GM23338 (cell line): ENCODE results near the gene FAF2. TPM values are rescaled to one million over a fixed set of nuclear protein-coding genes. Genes with fewer than 3 reads are reported as not detected.

ENCODE experiments used
- EZH2 ChIP-seq: fragments of 200-600 bp; sonication (generic); IDR thresholded peaks from one replicate; pipeline ENCODE4 v1.8.0; 2017; ENCODE audit warnings: antibody characterized with exemption, mild to moderate bottlenecking, low read depth; ENCODE audit not compliant: unreplicated experiment
- JUNB ChIP-seq: IDR thresholded peaks from one replicate; pipeline ENCODE4 v1.6.1; 2016; ENCODE audit warnings: antibody characterized with exemption; ENCODE audit not compliant: unreplicated experiment
- NANOG ChIP-seq: IDR thresholded peaks from 2 replicates; pipeline ENCODE4 v1.6.1; 2016; ENCODE audit warnings: antibody characterized with exemption, borderline replicate concordance
- POLR2AphosphoS5 ChIP-seq: IDR thresholded peaks from 2 replicates; pipeline ENCODE4 v1.6.1; 2016; ENCODE audit warnings: antibody characterized with exemption, low read depth
- ZNF114 ChIP-seq: fragments of 250-450 bp; sonication (Bioruptor Pico); IDR thresholded peaks from 2 replicates; pipeline ENCODE4 v1.5.0; 2020; ENCODE audit warnings: mild to moderate bottlenecking, moderate library complexity
- ZNF331 ChIP-seq: fragments of 250-450 bp; sonication (Bioruptor Pico); IDR thresholded peaks from 2 replicates; pipeline ENCODE4 v1.5.0; 2020; ENCODE audit warnings: low read depth, mild to moderate bottlenecking, moderate library complexity
- polyA plus RNA-seq: library from polyadenylated mRNA; unstranded; fragments of >200 nt; fragmentation: Nextera tagmentation; extraction: Ambion mirVana; gene quantifications from 2 replicates; pipeline ENCODE4 v1.2.1, GENCODE V29; 2016
- total RNA-seq: library from RNA; depleted of rRNA; stranded (reverse); fragments of >200 nt; shearing (Covaris generic); gene quantifications from 2 replicates; pipeline ENCODE4 v1.2.3, GENCODE V29; 2014
- TF ChIP-seq, protein P1 (sequence below): fragments of 250-450 bp; sonication (Bioruptor Pico); IDR thresholded peaks from 2 replicates; pipeline ENCODE4 v1.5.0; 2020; ENCODE audit warnings: mild to moderate bottlenecking, moderate library complexity
- TF ChIP-seq, protein P2 (sequence below): IDR thresholded peaks from one replicate; pipeline ENCODE4 v1.6.1; 2018; ENCODE audit warnings: antibody characterized with exemption; ENCODE audit not compliant: unreplicated experiment

Gene FAF2
- total and polyA plus RNA-seq, 2 experiments from 2014 or later, result 32.8 to 37.6 TPM

DNA sequence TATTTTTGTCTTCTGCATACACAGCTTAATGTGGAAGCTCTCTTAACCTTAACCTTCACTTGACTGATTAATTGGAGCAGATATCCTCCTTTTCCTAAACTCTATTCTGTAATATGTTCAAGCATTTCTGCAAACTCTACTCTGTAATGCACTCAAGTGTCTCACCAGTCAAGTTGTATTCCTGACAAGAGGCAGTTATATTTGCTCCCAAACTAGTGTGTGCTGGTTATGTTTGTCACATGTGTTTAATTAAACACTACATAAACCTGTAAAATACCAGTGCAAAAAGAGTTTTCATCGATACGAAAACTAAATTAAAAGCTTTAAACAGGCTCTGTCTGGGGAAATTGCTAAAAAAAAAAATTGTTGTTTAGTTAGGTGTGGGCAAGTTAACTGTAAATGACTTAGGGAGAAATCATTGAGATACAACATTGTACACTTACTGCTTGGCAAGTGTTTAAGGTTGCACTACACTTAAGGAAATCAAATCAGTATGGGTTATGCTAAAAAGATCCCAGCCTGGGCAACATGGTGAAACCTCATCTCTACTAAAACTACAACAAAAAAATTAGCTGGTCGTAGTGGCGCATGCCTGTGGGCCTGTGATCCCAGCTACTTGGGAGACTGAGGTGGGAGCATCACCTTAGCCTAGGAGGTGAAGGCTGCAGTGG lies 6.7 kb downstream of the FAF2 start (continued):
- TF ChIP-seq, protein P1, sequence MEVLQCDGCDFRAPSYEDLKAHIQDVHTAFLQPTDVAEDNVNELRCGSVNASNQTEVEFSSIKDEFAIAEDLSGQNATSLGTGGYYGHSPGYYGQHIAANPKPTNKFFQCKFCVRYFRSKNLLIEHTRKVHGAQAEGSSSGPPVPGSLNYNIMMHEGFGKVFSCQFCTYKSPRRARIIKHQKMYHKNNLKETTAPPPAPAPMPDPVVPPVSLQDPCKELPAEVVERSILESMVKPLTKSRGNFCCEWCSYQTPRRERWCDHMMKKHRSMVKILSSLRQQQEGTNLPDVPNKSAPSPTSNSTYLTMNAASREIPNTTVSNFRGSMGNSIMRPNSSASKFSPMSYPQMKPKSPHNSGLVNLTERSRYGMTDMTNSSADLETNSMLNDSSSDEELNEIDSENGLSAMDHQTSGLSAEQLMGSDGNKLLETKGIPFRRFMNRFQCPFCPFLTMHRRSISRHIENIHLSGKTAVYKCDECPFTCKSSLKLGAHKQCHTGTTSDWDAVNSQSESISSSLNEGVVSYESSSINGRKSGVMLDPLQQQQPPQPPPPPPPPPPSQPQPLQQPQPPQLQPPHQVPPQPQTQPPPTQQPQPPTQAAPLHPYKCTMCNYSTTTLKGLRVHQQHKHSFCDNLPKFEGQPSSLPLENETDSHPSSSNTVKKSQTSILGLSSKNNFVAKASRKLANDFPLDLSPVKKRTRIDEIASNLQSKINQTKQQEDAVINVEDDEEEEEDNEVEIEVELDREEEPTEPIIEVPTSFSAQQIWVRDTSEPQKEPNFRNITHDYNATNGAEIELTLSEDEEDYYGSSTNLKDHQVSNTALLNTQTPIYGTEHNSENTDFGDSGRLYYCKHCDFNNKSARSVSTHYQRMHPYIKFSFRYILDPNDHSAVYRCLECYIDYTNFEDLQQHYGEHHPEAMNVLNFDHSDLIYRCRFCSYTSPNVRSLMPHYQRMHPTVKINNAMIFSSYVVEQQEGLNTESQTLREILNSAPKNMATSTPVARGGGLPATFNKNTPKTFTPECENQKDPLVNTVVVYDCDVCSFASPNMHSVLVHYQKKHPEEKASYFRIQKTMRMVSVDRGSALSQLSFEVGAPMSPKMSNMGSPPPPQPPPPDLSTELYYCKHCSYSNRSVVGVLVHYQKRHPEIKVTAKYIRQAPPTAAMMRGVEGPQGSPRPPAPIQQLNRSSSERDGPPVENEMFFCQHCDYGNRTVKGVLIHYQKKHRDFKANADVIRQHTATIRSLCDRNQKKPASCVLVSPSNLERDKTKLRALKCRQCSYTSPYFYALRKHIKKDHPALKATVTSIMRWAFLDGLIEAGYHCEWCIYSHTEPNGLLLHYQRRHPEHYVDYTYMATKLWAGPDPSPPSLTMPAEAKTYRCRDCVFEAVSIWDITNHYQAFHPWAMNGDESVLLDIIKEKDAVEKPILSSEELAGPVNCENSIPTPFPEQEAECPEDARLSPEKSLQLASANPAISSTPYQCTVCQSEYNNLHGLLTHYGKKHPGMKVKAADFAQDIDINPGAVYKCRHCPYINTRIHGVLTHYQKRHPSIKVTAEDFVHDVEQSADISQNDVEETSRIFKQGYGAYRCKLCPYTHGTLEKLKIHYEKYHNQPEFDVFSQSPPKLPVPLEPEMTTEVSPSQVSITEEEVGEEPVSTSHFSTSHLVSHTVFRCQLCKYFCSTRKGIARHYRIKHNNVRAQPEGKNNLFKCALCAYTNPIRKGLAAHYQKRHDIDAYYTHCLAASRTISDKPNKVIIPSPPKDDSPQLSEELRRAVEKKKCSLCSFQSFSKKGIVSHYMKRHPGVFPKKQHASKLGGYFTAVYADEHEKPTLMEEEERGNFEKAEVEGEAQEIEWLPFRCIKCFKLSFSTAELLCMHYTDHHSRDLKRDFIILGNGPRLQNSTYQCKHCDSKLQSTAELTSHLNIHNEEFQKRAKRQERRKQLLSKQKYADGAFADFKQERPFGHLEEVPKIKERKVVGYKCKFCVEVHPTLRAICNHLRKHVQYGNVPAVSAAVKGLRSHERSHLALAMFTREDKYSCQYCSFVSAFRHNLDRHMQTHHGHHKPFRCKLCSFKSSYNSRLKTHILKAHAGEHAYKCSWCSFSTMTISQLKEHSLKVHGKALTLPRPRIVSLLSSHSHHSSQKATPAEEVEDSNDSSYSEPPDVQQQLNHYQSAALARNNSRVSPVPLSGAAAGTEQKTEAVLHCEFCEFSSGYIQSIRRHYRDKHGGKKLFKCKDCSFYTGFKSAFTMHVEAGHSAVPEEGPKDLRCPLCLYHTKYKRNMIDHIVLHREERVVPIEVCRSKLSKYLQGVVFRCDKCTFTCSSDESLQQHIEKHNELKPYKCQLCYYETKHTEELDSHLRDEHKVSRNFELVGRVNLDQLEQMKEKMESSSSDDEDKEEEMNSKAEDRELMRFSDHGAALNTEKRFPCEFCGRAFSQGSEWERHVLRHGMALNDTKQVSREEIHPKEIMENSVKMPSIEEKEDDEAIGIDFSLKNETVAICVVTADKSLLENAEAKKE (CRISPR knock-in tag), result no peak
- TF ChIP-seq EZH2, result no peak
- TF ChIP-seq POLR2AphosphoS5, result no peak
- TF ChIP-seq ZNF331, result no peak
- no peak for TF ChIP-seq JUNB
- TF ChIP-seq ZNF114 (CRISPR knock-in tag), result no peak
- TF ChIP-seq, protein P2, sequence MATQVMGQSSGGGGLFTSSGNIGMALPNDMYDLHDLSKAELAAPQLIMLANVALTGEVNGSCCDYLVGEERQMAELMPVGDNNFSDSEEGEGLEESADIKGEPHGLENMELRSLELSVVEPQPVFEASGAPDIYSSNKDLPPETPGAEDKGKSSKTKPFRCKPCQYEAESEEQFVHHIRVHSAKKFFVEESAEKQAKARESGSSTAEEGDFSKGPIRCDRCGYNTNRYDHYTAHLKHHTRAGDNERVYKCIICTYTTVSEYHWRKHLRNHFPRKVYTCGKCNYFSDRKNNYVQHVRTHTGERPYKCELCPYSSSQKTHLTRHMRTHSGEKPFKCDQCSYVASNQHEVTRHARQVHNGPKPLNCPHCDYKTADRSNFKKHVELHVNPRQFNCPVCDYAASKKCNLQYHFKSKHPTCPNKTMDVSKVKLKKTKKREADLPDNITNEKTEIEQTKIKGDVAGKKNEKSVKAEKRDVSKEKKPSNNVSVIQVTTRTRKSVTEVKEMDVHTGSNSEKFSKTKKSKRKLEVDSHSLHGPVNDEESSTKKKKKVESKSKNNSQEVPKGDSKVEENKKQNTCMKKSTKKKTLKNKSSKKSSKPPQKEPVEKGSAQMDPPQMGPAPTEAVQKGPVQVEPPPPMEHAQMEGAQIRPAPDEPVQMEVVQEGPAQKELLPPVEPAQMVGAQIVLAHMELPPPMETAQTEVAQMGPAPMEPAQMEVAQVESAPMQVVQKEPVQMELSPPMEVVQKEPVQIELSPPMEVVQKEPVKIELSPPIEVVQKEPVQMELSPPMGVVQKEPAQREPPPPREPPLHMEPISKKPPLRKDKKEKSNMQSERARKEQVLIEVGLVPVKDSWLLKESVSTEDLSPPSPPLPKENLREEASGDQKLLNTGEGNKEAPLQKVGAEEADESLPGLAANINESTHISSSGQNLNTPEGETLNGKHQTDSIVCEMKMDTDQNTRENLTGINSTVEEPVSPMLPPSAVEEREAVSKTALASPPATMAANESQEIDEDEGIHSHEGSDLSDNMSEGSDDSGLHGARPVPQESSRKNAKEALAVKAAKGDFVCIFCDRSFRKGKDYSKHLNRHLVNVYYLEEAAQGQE, result no peak
- TF ChIP-seq NANOG, result no peak
